ENCODE data around the gene CTSF. TPM values are rescaled to one million over a fixed set of nuclear protein-coding genes. Genes with fewer than 3 reads are reported as not detected.
A peak's percentile ranks its signal among the peaks of the same experiment; 100 is the strongest.
"Not testable (repeated sequence)": the region's sequence is repeated elsewhere in the genome, so short reads cannot be mapped to it uniquely, and the experiment has no call there.

The CTSF gene
- total RNA-seq, 2 experiments from 2014 or later = 1.3 to 2.0 TPM

- Mint-ChIP-seq H3K36me3 (ENCODE audit: low read depth) (peaks cover 3% of the 10 kb centered on the region), H3K9me3 (ENCODE audit: low read depth) (no peaks in the 10 kb centered on the region), H3K27me3 (peaks cover 5% of the 10 kb centered on the region), H3K27ac (peak within 1 kb of the TSS; percentile 33), H3K4me3 (peak within 1 kb of the TSS; percentile 76), H3K4me1 (peaks cover 20% of the 10 kb centered on the region)
- POLR2A ChIA-PET = interaction anchor here (0.6 to 2.4 kb wide), 4 partner anchors 91 to 132 kb away, joined by 3 to 7 read pairs (median 4); no protein-coding TSS in a partner anchor
- ATAC-seq (peak; percentile 0), DNase-seq (peak; percentile 37)
- CTCF ChIA-PET = interaction anchor here (0.6 to 1.5 kb wide), 11 partner anchors 9 to 1106 kb away, joined by 3 to 5 read pairs (median 3); partner anchors contain the start of genes CTSF, DPP3, RBM4 and RBM4B
- intact Hi-C loops (cut with DNase I, micrococcal nuclease) = loop anchor here (1.0 to 2.0 kb wide), 15 partner anchors 33 to 572 kb away; partner anchors contain the start of genes RBM14 (in 2 of the 2), BBS1 (in 1 of the 2), CCDC87 (in 1 of the 2) and CCS (in 1 of the 2)
These were observed 21.9 kb downstream of the CTSF start, which contains the start of gene ACTN3 for GRCh38 chr11:66546368-66546965. ACTN3 (plus strand) TSS chr11:66546903; CDS start chr11:66546938, 35 bp downstream.

- Mint-ChIP-seq H3K9me3 (ENCODE audit: low read depth) (no peaks in the 10 kb centered on the region), H3K36me3 (ENCODE audit: low read depth) (peaks cover 4% of the 10 kb centered on the region), H3K27ac (peak within 1 kb of the TSS; percentile 67), H3K4me3 (peak within 1 kb of the TSS; percentile 76), H3K4me1 (peaks cover 20% of the 10 kb centered on the region), H3K27me3 (peaks cover 5% of the 10 kb centered on the region)
- ChIA-PET POLR2A (interaction anchor here (0.6 to 2.4 kb wide), 5 partner anchors 92 to 133 kb away, joined by 3 to 7 read pairs (median 4); no protein-coding TSS in a partner anchor), CTCF (interaction anchor here (0.6 to 1.5 kb wide), 13 partner anchors 9 to 1107 kb away, joined by 3 to 5 read pairs (median 3); partner anchors contain the start of genes CTSF, DPP3, RBM4 and RBM4B)
- ATAC-seq = peak; percentile 94
- peak; percentile 95 for DNase-seq
- intact Hi-C loops (cut with DNase I, micrococcal nuclease) = loop anchor here (1.0 to 2.0 kb wide), 15 partner anchors 33 to 573 kb away; partner anchors contain the start of genes RBM14 (in 2 of the 2), BBS1 (in 1 of the 2), CCDC87 (in 1 of the 2) and CCS (in 1 of the 2)
These were observed 22.6 kb downstream of the CTSF start, which contains the start of gene ZDHHC24 for GRCh38 chr11:66545701-66546367. ZDHHC24 (minus strand) TSS chr11:66546048; CDS start chr11:66546003, 45 bp downstream.

- intact Hi-C loops (cut with DNase I, micrococcal nuclease); H3K27me3 Mint-ChIP-seq; H3K36me3 Mint-ChIP-seq (ENCODE audit: low read depth); H3K27ac Mint-ChIP-seq; H3K9me3 Mint-ChIP-seq (ENCODE audit: low read depth); DNase-seq; ATAC-seq: not testable (repeated sequence)
- ChIA-PET POLR2A (interaction anchor here (2.4 kb wide), 1 partner anchor 134 kb away, joined by 7 read pairs; no protein-coding TSS in a partner anchor), CTCF (interaction anchor here (0.6 to 1.2 kb wide), 4 partner anchors 8 to 134 kb away, joined by 3 read pairs; no protein-coding TSS in a partner anchor)
- Mint-ChIP-seq H3K4me1 (peaks cover 20% of the 10 kb centered on the region), H3K4me3 (peak overlapping the region; percentile 76)
These were observed 23.5 kb downstream of the CTSF start for GRCh38 chr11:66544952-66545351.

GRCh38 chr11:66543263-66544107 lies 24.9 kb downstream of the CTSF start:
- ChIA-PET CTCF (interaction anchor here (0.6 to 1.1 kb wide), 4 partner anchors 33 to 477 kb away, joined by 3 to 4 read pairs (median 3); partner anchors contain the start of gene BBS1), POLR2A (no interaction called here)
- H3K4me3 Mint-ChIP-seq = peak overlapping the region; percentile 51
- ATAC-seq = peak; percentile 24
- intact Hi-C loops (cut with DNase I, micrococcal nuclease) = no loop called here
- DNase-seq = peak; percentile 73
- H3K9me3 Mint-ChIP-seq (ENCODE audit: low read depth) = no peaks in the 10 kb centered on the region
- peak overlapping the region; percentile 58 for H3K27ac Mint-ChIP-seq
- peaks cover 20% of the 10 kb centered on the region for H3K4me1 Mint-ChIP-seq
- H3K36me3 Mint-ChIP-seq (ENCODE audit: low read depth) = peaks cover 4% of the 10 kb centered on the region
- peaks cover under 1% of the 10 kb centered on the region for H3K27me3 Mint-ChIP-seq

GRCh38 chr11:66542362-66542761 lies 26.0 kb downstream of the CTSF start:
- Mint-ChIP-seq H3K4me3 (no peak overlapping the region), H3K27ac (no peak overlapping the region), H3K36me3 (ENCODE audit: low read depth) (peaks cover 4% of the 10 kb centered on the region), H3K9me3 (ENCODE audit: low read depth) (no peaks in the 10 kb centered on the region), H3K4me1 (peaks cover 20% of the 10 kb centered on the region), H3K27me3 (no peaks in the 10 kb centered on the region)
- ChIA-PET POLR2A (interaction anchor here (0.7 kb wide), 1 partner anchor 74 kb away, joined by 3 read pairs; the partner anchor contains the start of gene RBM14), CTCF (interaction anchor here (0.6 to 1.1 kb wide), 2 partner anchors 133 to 152 kb away, joined by 3 read pairs; no protein-coding TSS in a partner anchor)
- intact Hi-C loops (cut with DNase I, micrococcal nuclease) = no loop called here
- no peak for ATAC-seq
- no peak for DNase-seq

GRCh38 chr11:66541892-66542291 lies 26.5 kb downstream of the CTSF start:
- H3K9me3 Mint-ChIP-seq (ENCODE audit: low read depth) = no peaks in the 10 kb centered on the region
- POLR2A ChIA-PET = interaction anchor here (0.7 kb wide), 1 partner anchor 74 kb away, joined by 3 read pairs; the partner anchor contains the start of gene RBM14
- ATAC-seq = no peak
- H3K4me3 Mint-ChIP-seq = no peak overlapping the region
- intact Hi-C loops (cut with DNase I, micrococcal nuclease) = no loop called here
- CTCF ChIA-PET = interaction anchor here (0.7 to 1.1 kb wide), 2 partner anchors 133 to 136 kb away, joined by 3 read pairs; no protein-coding TSS in a partner anchor
- no peak for DNase-seq
- H3K27ac Mint-ChIP-seq = no peak overlapping the region
- H3K27me3 Mint-ChIP-seq = no peaks in the 10 kb centered on the region
- H3K4me1 Mint-ChIP-seq = peaks cover 20% of the 10 kb centered on the region
- peaks cover 4% of the 10 kb centered on the region for H3K36me3 Mint-ChIP-seq (ENCODE audit: low read depth)

- DNase-seq; ATAC-seq; H3K27me3 Mint-ChIP-seq; H3K27ac Mint-ChIP-seq; intact Hi-C loops (cut with DNase I, micrococcal nuclease); H3K36me3 Mint-ChIP-seq (ENCODE audit: low read depth); H3K9me3 Mint-ChIP-seq (ENCODE audit: low read depth); H3K4me3 Mint-ChIP-seq: not testable (repeated sequence)
- POLR2A ChIA-PET = interaction anchor here (0.7 kb wide), 1 partner anchor 120 kb away, joined by 6 read pairs; no protein-coding TSS in a partner anchor
- CTCF ChIA-PET = interaction anchor here (0.9 kb wide), 1 partner anchor 123 kb away, joined by 3 read pairs; no protein-coding TSS in a partner anchor
- peaks cover 15% of the 10 kb centered on the region for H3K4me1 Mint-ChIP-seq
These were observed 27.8 kb downstream of the CTSF start for GRCh38 chr11:66540598-66540997.

GRCh38 chr11:66539870-66540213 lies 28.6 kb downstream of the CTSF start:
- DNase-seq (no peak), ATAC-seq (no peak)
- Mint-ChIP-seq H3K27ac (no peak overlapping the region), H3K4me1 (peaks cover 12% of the 10 kb centered on the region), H3K4me3 (no peak overlapping the region), H3K36me3 (ENCODE audit: low read depth) (peaks cover 8% of the 10 kb centered on the region), H3K27me3 (no peaks in the 10 kb centered on the region), H3K9me3 (ENCODE audit: low read depth) (no peaks in the 10 kb centered on the region)
- ChIA-PET POLR2A (interaction anchor here (0.7 kb wide), 1 partner anchor 120 kb away, joined by 6 read pairs; no protein-coding TSS in a partner anchor), CTCF (no interaction called here)
- intact Hi-C loops (cut with DNase I, micrococcal nuclease) = no loop called here

GRCh38 chr11:66539170-66539869 lies 29.1 kb downstream of the CTSF start:
- POLR2A ChIA-PET = no interaction called here
- H3K27ac Mint-ChIP-seq = no peak overlapping the region
- no peak for ATAC-seq
- H3K9me3 Mint-ChIP-seq (ENCODE audit: low read depth) = no peaks in the 10 kb centered on the region
- H3K27me3 Mint-ChIP-seq = no peaks in the 10 kb centered on the region
- H3K4me1 Mint-ChIP-seq = peaks cover 10% of the 10 kb centered on the region
- peaks cover 8% of the 10 kb centered on the region for H3K36me3 Mint-ChIP-seq (ENCODE audit: low read depth)
- DNase-seq = no peak
- no peak overlapping the region for H3K4me3 Mint-ChIP-seq
- intact Hi-C loops (cut with DNase I, micrococcal nuclease) = no loop called here
- CTCF ChIA-PET = interaction anchor here (0.8 kb wide), 1 partner anchor 122 kb away, joined by 3 read pairs; no protein-coding TSS in a partner anchor

- DNase-seq = no peak
- CTCF ChIA-PET = interaction anchor here (1.6 to 1.8 kb wide), 2 partner anchors 45 to 144 kb away, joined by 4 to 5 read pairs; no protein-coding TSS in a partner anchor
- no peak overlapping the region for H3K4me3 Mint-ChIP-seq
- peaks cover 12% of the 10 kb centered on the region for H3K36me3 Mint-ChIP-seq (ENCODE audit: low read depth)
- no peaks in the 10 kb centered on the region for H3K9me3 Mint-ChIP-seq (ENCODE audit: low read depth)
- no peak overlapping the region for H3K27ac Mint-ChIP-seq
- ATAC-seq = no peak
- POLR2A ChIA-PET = no interaction called here
- no peaks in the 10 kb centered on the region for H3K27me3 Mint-ChIP-seq
- intact Hi-C loops (cut with DNase I, micrococcal nuclease) = no loop called here
- no peaks in the 10 kb centered on the region for H3K4me1 Mint-ChIP-seq
These were observed 35.6 kb downstream of the CTSF start for GRCh38 chr11:66532784-66533183.
